Mammary epithelial cell (primary cell): ENCODE data around the gene EPHA6.
"Not testable (repeated sequence)": the region's sequence is repeated elsewhere in the genome, so short reads cannot be mapped to it uniquely, and the experiment has no call there.

Experiments
- CTCF ChIP-seq, 2 donors: IDR thresholded peaks in 1 of 2; conservative IDR thresholded peaks in 1 of 2; 2 replicates each; pipeline ENCODE4 v1.5.1; 2011 to 2012; ENCODE audit warnings: inconsistent platforms in 2 of 2, low read length in 2 of 2, mild to moderate bottlenecking in 2 of 2, control low read depth in 1 of 2, low read depth in 1 of 2; ENCODE audit not compliant: insufficient read depth in 1 of 2; ENCODE audit errors: extremely low read depth in 1 of 2
- EZH2 ChIP-seq: IDR thresholded peaks from 2 replicates; pipeline ENCODE4 v1.6.1; 2012; ENCODE audit warnings: low read length, inconsistent platforms, borderline replicate concordance

DNA sequence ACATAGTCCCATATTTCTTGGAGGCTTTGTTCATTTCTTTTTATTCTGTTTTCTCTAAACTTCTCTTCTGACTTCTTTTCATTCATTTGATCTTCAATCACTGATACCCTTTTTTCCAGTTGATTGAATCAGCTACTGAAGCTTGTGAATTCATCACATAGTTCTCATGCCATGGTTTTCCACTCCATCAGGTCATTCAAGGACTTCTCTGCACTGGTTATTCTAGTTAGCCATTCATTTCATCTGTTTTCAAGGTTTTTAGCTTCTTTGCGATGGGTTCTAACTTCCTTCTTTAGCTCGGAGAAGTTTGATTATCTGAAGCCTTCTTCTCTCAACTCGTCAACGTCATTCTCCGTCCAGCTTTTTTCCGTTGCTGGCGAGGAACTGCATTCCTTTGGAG lies 169.3 kb downstream of the EPHA6 start:
- TF ChIP-seq CTCF (conservative IDR thresholded peaks at IDR 0.05 in 1 of 2, IDR thresholded peaks at IDR 0.05 in 1 of 2; ENCODE audit: extremely low read depth in 1 of 2, insufficient read depth in 1 of 2, low read depth in 1 of 2, low read length in 2 of 2); EZH2: not testable (repeated sequence)
